Activated gamma-delta T cell treated with anti-CD3 and anti-CD28 coated beads, Interleukin-2, amount 50 U/mL, for 16 hours (primary cell): ENCODE data around the gene ARHGEF19.

ENCODE experiments used
- DNase-seq: peaks from one replicate; pipeline ENCODE4 v3.0.0-alpha.2; 2020; ENCODE audit warnings: low read depth

ARHGEF19 gene

DNA sequence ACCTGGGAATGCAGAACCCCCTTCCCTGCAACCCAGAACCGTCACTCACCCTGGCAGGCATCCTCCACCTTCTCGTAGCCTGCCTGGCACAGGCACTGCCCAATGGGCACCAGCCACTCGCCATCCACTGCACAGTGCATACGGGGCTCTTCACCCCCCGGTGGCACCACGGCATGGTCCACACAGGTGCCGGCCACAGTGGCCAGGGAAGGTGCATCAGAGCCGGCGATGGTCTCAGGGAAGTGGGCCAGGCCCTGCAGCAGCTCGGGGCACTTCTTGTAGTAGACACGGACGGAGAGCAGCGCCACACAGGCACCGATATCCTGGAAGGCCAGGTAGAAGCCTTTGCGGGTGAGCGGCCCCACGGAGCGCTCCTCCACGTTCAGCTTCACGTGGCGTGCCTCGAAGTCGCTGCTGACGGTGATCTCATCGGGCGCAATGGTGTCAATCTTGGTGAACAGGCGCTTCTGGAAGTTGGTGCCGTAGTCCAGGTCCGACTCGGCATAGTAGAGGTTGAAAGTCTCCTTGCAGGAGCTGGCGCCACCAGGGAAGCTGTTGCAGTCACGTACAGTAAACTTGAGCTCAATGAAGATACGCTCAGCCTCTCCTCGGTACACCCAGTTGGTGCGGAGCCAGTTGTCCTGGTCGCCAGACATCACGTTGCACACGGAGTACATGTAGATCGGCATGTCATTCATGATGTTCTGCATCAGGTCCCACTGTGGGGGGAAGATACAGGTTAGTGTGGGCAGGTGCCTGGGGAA is 63.9 kb downstream of the ARHGEF19 start:
- no peak for DNase-seq
